ENCODE data around the gene LEP. TPM values are rescaled to one million over a fixed set of nuclear protein-coding genes. Genes with fewer than 3 reads are reported as not detected.
"Not testable (repeated sequence)": the region's sequence is repeated elsewhere in the genome, so short reads cannot be mapped to it uniquely, and the experiment has no call there.

Gene LEP
- total and polyA plus RNA-seq, 8 donors, result 0.05 to 0.12 TPM; not detected in 6

DNA sequence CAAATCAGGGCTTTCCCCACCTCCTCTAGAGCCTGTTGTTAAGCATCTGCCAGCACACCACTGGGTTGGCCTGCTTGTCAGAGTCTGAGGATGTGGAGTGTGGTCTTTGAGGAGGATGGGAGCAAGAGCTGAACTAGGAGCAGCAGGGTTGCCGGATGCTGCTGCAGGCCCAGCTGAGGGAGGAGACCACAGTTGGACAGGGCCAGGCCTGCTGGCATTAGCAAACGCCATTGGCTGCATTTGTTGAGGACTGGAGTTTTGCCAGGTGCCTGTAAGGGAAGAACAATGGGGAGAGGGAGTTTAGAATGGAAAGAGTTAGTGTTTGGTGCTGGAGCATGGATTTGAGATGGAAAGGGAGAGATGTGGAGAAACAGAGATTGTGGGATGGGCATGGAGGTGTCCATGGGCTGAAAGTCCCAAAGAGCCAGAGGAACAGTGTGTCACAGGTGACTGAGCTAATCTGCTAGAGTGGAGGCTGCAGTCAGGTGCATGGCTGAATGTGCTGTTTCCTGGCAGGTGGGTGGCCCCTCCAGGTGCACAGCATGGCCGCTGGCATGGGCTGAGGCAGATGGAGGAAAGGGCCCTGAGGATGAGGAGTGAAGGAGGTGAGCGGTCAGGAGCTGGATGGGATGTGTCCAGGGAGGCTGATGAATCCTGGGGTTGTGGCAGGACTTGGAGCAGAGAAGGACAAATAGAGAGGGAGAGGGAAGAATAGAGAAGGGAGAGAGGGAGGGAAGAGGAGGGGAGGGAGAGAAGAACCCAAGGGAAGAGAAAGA, 40.7 kb downstream of the LEP start:
- TF ChIP-seq POLR2A (IDR thresholded peaks at IDR 0.05) (no peak), POLR2AphosphoS5 (IDR thresholded peaks at IDR 0.05) (no peak), EP300 (IDR thresholded peaks at IDR 0.05) (no peak)
- TF ChIP-seq, protein P1, sequence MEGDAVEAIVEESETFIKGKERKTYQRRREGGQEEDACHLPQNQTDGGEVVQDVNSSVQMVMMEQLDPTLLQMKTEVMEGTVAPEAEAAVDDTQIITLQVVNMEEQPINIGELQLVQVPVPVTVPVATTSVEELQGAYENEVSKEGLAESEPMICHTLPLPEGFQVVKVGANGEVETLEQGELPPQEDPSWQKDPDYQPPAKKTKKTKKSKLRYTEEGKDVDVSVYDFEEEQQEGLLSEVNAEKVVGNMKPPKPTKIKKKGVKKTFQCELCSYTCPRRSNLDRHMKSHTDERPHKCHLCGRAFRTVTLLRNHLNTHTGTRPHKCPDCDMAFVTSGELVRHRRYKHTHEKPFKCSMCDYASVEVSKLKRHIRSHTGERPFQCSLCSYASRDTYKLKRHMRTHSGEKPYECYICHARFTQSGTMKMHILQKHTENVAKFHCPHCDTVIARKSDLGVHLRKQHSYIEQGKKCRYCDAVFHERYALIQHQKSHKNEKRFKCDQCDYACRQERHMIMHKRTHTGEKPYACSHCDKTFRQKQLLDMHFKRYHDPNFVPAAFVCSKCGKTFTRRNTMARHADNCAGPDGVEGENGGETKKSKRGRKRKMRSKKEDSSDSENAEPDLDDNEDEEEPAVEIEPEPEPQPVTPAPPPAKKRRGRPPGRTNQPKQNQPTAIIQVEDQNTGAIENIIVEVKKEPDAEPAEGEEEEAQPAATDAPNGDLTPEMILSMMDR (IDR thresholded peaks at IDR 0.05), result no peak
- no peak for DNase-seq
- Histone ChIP-seq H3K36me3 (peaks cover 0 to 18% (median 4%) of the 10 kb centered on the region in 4 donors), H3K4me1 (no peaks in the 10 kb centered on the region), H3K4me3 (no peak overlapping the region), H3K27ac (no peak overlapping the region), H3K27me3 (no peaks in the 10 kb centered on the region), H3K9me3 (peaks cover 7 to 35% (median 16%) of the 10 kb centered on the region in 4 donors)
- 84 to 93% (median 90%) methylated on average over 4 of the region's 4 CpGs for WGBS, 5 donors
- intact Hi-C loops (cut with DNase I; ENCODE audit: low total_unique reads), result no loop called here

DNA sequence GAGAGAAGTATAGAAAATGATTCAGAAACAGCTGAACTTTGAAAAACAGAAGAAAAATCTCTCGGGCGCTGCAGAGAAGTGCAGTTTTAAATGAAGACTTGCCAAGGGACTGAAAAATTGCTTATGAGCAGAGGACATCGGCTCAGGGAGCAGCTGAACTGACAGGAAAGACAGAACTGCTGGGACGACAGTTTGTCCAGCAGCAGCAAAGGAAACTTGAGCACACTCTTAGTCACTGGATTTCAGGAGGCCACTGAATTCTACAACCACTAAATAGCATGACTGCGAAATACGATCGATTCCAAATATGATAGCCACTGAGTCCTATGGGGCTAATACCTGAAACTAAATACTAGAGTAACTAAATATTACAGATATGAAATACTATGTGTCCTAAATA, 43.0 kb downstream of the LEP start:
- Histone ChIP-seq H3K27me3 (no peaks in the 10 kb centered on the region), H3K4me3 (no peak overlapping the region), H3K36me3 (peaks cover 0 to 18% (median 4%) of the 10 kb centered on the region in 4 donors), H3K9me3 (peaks cover 7 to 27% (median 16%) of the 10 kb centered on the region in 4 donors), H3K27ac (no peak overlapping the region), H3K4me1 (no peaks in the 10 kb centered on the region)
- 88 to 92% (median 90%) methylated on average over 7 of the region's 7 CpGs for WGBS, 5 donors
- intact Hi-C loops (cut with DNase I; ENCODE audit: low total_unique reads), result no loop called here
- DNase-seq, result no peak
- TF ChIP-seq POLR2A (IDR thresholded peaks at IDR 0.05) (no peak), POLR2AphosphoS5 (IDR thresholded peaks at IDR 0.05) (no peak), EP300 (IDR thresholded peaks at IDR 0.05) (no peak)
- TF ChIP-seq, protein P1 (IDR thresholded peaks at IDR 0.05), result no peak

DNA sequence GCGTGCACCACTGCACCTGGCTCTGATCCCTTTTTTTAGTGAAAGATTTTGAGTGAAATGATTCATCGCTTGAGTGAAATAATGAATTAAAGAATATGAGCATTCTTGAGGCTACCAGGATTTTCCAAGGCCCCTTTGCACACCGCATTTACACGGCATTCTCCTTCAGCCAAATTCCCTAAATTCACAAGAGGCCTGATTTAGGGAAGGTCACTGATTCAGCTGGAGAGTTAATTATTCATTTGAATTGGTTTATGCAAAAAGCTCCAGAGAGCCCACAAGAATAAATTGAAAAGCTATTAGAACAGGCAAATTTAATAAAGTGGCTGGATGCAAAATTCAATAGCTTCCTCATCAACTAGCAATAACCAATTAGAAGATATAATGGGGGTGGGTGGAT, 46.5 kb downstream of the LEP start:
- Histone ChIP-seq H3K4me1 (no peaks in the 10 kb centered on the region), H3K9me3 (no peaks in the 10 kb centered on the region), H3K36me3 (peaks cover 0 to 12% (median 0%) of the 10 kb centered on the region in 4 donors), H3K27ac (no peak overlapping the region), H3K4me3 (no peak overlapping the region), H3K27me3 (no peaks in the 10 kb centered on the region)
- TF ChIP-seq POLR2A (IDR thresholded peaks at IDR 0.05), result no peak
- TF ChIP-seq, protein P1 (IDR thresholded peaks at IDR 0.05), result no peak
- no peak for TF ChIP-seq POLR2AphosphoS5 (IDR thresholded peaks at IDR 0.05)
- no peak for TF ChIP-seq EP300 (IDR thresholded peaks at IDR 0.05)
- DNase-seq, result no peak
- WGBS, 5 donors, result 84 to 97% (median 96%) methylated on average over 4 of the region's 4 CpGs
- intact Hi-C loops (cut with DNase I; ENCODE audit: low total_unique reads), result no loop called here

DNA sequence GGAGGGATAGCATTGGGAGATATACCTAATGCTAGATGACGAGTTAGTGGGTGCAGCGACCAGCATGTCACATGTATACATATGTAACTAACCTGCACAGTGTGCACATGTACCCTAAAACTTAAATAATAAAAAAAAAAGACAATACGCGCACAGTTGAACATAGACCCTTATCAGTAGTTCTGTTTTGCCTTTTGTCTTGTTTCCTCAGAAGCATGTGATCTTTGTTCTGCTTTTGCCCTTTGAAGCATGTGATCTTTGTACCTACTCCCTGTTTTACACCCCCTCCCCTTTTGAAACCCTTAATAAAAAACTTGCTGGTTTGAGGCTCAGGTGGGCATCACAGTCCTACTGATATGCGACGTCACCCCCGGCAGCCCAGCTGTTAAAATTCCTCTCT, 56.9 kb downstream of the LEP start:
- H3K4me1 ChIP-seq; DNase-seq; H3K4me3 ChIP-seq; H3K27ac ChIP-seq; H3K27me3 ChIP-seq; intact Hi-C loops (cut with DNase I; ENCODE audit: low total_unique reads); H3K9me3 ChIP-seq: not testable (repeated sequence)
- WGBS, 5 donors, result 56 to 78% (median 62%) methylated on average over 5 to 7 of the region's 7 CpGs
- peaks cover 0 to 19% (median 13%) of the 10 kb centered on the region in 4 donors for H3K36me3 ChIP-seq

DNA sequence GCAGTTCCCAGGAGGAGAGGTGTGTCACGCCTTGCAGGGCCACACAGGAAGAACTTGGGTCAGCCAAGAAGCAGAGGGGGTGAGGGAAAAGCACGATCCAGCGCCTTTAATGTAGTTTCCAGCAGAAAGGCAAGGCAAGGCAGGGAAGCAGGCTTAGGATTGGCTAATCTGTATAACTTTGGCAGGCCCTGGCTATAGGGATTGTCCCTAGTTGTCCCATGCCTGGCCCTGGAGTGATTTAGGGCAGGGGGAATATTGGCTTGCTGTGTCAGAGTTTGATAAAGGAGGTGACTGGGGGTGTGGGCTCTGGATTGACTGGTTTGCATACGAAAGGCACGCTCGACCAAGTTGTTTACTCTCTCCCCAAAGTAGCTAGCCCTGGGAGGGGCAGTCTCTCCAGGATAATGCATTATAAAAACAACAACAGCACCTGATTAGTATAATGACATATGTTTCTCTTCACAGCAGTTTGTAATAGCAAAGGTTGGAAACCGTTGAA, 58.1 kb downstream of the LEP start:
- Histone ChIP-seq H3K36me3 (peaks cover 0 to 31% (median 23%) of the 10 kb centered on the region in 4 donors), H3K27ac (no peak overlapping the region), H3K27me3 (no peaks in the 10 kb centered on the region), H3K4me3 (no peak overlapping the region), H3K9me3 (no peaks in the 10 kb centered on the region), H3K4me1 (no peaks in the 10 kb centered on the region)
- DNase-seq, result no peak
- intact Hi-C loops (cut with DNase I; ENCODE audit: low total_unique reads), result no loop called here
- WGBS, 5 donors, result 42 to 56% (median 45%) methylated on average over 7 of the region's 7 CpGs
- TF ChIP-seq POLR2A (IDR thresholded peaks at IDR 0.05) (no peak), POLR2AphosphoS5 (IDR thresholded peaks at IDR 0.05) (no peak), EP300 (IDR thresholded peaks at IDR 0.05) (no peak)
- TF ChIP-seq, protein P1 (IDR thresholded peaks at IDR 0.05), result no peak
